ENCODE data around the gene NTRK2.

Gene NTRK2

GRCh38 chr9:84742261-84742660 is 72.7 kb downstream of the NTRK2 start:
- H3K27ac ChIP-seq, result no peak overlapping the region
- TF ChIP-seq, protein P1, sequence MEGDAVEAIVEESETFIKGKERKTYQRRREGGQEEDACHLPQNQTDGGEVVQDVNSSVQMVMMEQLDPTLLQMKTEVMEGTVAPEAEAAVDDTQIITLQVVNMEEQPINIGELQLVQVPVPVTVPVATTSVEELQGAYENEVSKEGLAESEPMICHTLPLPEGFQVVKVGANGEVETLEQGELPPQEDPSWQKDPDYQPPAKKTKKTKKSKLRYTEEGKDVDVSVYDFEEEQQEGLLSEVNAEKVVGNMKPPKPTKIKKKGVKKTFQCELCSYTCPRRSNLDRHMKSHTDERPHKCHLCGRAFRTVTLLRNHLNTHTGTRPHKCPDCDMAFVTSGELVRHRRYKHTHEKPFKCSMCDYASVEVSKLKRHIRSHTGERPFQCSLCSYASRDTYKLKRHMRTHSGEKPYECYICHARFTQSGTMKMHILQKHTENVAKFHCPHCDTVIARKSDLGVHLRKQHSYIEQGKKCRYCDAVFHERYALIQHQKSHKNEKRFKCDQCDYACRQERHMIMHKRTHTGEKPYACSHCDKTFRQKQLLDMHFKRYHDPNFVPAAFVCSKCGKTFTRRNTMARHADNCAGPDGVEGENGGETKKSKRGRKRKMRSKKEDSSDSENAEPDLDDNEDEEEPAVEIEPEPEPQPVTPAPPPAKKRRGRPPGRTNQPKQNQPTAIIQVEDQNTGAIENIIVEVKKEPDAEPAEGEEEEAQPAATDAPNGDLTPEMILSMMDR (IDR thresholded peaks at IDR 0.05; ENCODE audit: low read depth, low read length, missing control alignments), result no peak
- H3K4me3 ChIP-seq (ENCODE audit: low read depth, low read length), result no peak overlapping the region
- H3K27me3 ChIP-seq (replicated peaks), result no peaks in the 10 kb centered on the region
- no peaks in the 10 kb centered on the region for H3K36me3 ChIP-seq (replicated peaks)
- in situ Hi-C loops (cut with HindIII; ENCODE audit: low pct_ligation_motif_present, low sequenced_read_pairs), result no loop called here
- no peak for DNase-seq

- Histone ChIP-seq H3K36me3 (replicated peaks) (no peaks in the 10 kb centered on the region), H3K4me3 (ENCODE audit: low read depth, low read length) (no peak overlapping the region), H3K27me3 (replicated peaks) (no peaks in the 10 kb centered on the region), H3K27ac (no peak overlapping the region)
- DNase-seq, result no peak
- TF ChIP-seq, protein P1 (IDR thresholded peaks at IDR 0.05; ENCODE audit: low read depth, low read length, missing control alignments), result no peak
- in situ Hi-C loops (cut with HindIII; ENCODE audit: low pct_ligation_motif_present, low sequenced_read_pairs), result no loop called here
Observed at GRCh38 chr9:84744195-84744594, 74.7 kb downstream of the NTRK2 start.

GRCh38 chr9:84744726-84745125 is 75.2 kb downstream of the NTRK2 start:
- Histone ChIP-seq H3K36me3 (replicated peaks) (no peaks in the 10 kb centered on the region), H3K27ac (no peak overlapping the region), H3K27me3 (replicated peaks) (no peaks in the 10 kb centered on the region), H3K4me3 (ENCODE audit: low read depth, low read length) (no peak overlapping the region)
- TF ChIP-seq, protein P1 (IDR thresholded peaks at IDR 0.05; ENCODE audit: low read depth, low read length, missing control alignments), result no peak
- no peak for DNase-seq
- in situ Hi-C loops (cut with HindIII; ENCODE audit: low pct_ligation_motif_present, low sequenced_read_pairs), result no loop called here

DNA sequence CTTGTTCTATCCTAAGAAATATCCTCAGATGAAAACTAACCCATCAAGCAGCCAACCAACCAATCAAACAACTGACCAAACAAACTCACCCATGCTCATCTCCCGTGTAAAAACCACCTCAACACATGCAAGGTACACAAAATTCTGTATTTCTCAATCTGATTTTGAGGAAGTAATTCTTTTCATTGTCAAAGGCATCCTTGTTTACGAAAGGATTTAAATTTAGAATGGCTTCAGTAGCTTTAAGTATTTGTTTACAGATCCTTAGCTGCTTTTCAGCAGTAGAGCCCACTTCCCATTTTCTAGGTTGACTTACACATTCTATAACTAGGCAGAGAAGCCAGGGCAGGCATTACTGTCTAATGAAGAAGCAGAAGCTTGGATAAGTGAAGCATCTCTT is 78.6 kb downstream of the NTRK2 start:
- Histone ChIP-seq H3K27me3 (replicated peaks) (no peaks in the 10 kb centered on the region), H3K36me3 (replicated peaks) (no peaks in the 10 kb centered on the region), H3K27ac (no peak overlapping the region), H3K4me3 (ENCODE audit: low read depth, low read length) (no peak overlapping the region)
- in situ Hi-C loops (cut with HindIII; ENCODE audit: low pct_ligation_motif_present, low sequenced_read_pairs), result no loop called here
- TF ChIP-seq, protein P1 (IDR thresholded peaks at IDR 0.05; ENCODE audit: low read depth, low read length, missing control alignments), result no peak
- DNase-seq, result no peak

GRCh38 chr9:84750152-84750865 is 80.8 kb downstream of the NTRK2 start:
- DNase-seq, result no peak
- H3K27me3 ChIP-seq (replicated peaks), result no peaks in the 10 kb centered on the region
- H3K4me3 ChIP-seq (ENCODE audit: low read depth, low read length), result no peak overlapping the region
- no peak overlapping the region for H3K27ac ChIP-seq
- no peaks in the 10 kb centered on the region for H3K36me3 ChIP-seq (replicated peaks)
- TF ChIP-seq, protein P1 (IDR thresholded peaks at IDR 0.05; ENCODE audit: low read depth, low read length, missing control alignments), result no peak
- in situ Hi-C loops (cut with HindIII; ENCODE audit: low pct_ligation_motif_present, low sequenced_read_pairs), result no loop called here

DNA sequence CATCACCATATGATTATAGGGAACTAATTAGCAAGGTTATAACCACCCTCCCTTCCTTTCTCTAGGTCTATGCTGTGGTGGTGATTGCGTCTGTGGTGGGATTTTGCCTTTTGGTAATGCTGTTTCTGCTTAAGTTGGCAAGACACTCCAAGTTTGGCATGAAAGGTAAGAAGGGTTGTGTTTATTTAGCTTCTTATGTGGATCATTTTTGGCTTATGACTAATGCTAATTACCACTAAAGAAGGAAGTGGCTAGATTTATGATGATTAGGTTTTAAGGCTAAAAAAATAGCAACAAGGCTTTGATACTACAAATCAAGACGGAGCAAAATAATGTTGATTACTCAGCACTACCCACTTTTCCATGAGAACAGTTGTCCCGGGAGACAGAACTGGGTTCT is 82.4 kb downstream of the NTRK2 start:
- no peak overlapping the region for H3K4me3 ChIP-seq (ENCODE audit: low read depth, low read length)
- DNase-seq, result no peak
- H3K36me3 ChIP-seq (replicated peaks), result no peaks in the 10 kb centered on the region
- TF ChIP-seq, protein P1 (IDR thresholded peaks at IDR 0.05; ENCODE audit: low read depth, low read length, missing control alignments), result no peak
- in situ Hi-C loops (cut with HindIII; ENCODE audit: low pct_ligation_motif_present, low sequenced_read_pairs), result no loop called here
- no peaks in the 10 kb centered on the region for H3K27me3 ChIP-seq (replicated peaks)
- H3K27ac ChIP-seq, result no peak overlapping the region
